Measurements from ENCODE around the gene TLK1.
A peak's percentile ranks its signal among the peaks of the same experiment; 100 is the strongest.

The TLK1 gene

DNA sequence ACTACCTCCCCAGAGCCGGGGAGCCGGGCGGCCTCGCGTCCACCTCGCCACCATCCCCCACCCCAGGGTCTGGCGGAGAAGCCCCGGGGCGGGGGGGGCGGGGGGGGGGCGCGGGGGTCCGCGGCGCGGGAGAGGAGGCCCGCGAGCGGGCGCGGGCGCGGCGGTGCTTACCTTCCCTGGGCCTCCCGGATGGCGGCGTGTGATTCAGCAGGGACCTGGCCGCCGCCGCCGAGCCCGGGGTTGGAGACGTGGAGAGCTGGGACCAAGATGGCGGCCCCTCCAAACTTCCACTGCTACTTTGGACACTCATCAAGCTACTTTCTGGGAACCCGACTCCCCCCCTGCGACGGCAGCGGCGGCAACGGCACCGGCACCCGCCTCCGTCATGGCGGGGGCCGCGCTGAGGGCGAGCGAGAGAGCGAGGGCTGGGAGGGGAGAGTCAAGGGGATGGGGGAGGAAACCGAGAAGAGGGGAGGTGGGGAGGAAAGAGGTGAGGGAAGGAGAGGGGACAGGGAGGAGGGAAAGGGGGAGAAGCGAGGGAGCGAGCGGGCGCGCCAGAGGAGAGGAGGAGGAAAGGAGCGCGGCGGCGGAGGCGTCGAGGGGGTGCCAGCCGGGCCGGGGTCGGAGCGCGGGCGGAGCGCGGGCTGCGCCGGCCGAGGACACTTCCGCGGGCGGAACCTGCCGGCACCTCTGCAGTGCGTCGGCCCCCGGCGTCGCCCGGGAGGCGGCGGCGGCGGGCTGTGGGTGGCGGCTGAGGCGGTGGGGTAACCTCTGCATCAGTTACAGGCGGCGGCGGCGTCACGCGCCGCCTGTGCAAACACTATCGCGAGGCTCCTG, at the start of gene TLK1:
TLK1 (minus strand) TSS at position 775 of the 837 bp plus-strand sequence; CDS start at position 310, 465 bp downstream.
- DNase-seq (ENCODE audit: low read depth), result peak; percentile 74

GRCh38 chr2:171210216-171210863, 49.6 kb upstream of the TLK1 start:
- DNase-seq (ENCODE audit: low read depth), result no peak

DNA sequence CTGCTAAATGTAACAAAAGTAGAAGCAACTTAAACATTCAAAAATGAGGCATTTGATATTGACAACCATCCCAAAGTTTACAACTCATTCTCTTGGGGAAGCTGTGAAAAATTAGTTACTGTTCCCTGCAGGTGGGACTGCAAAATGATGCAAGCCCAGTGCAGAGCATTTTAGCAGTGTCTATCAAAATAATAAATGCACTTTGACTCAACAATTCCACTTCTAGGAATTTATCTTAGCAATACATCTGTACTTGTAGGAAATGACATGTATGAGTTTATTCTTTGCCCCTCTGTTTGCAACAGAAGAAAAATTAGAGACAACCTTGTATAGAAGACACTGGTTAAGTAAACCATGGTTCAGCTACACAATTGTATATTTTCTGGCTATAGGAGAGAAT, 48.0 kb upstream of the TLK1 start:
- DNase-seq (ENCODE audit: low read depth), result no peak

- no peak for DNase-seq (ENCODE audit: low read depth)
Observed at GRCh38 chr2:171206422-171207115, 45.9 kb upstream of the TLK1 start.

DNA sequence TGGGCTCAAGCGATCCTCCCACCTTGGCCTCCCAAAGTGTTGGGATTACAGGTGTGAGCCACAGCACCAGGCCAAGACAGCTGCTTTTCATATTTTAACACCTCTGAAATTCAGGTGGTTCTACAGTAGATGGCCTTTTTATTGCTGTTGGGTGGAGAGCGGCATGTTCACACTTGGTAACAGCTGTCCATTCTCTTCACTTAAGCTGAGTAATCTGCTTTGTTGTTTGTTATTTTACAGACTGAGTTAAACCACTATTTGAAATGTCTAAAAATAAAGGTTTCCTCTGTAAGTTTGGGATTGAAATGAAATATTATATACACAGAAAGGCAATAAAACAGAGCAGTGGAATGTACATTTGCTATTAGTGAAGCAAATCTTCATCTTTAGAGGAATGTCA, 44.9 kb upstream of the TLK1 start:
- DNase-seq (ENCODE audit: low read depth), result no peak

GRCh38 chr2:171201767-171202166, 41.1 kb upstream of the TLK1 start:
- DNase-seq (ENCODE audit: low read depth), result no peak

DNA sequence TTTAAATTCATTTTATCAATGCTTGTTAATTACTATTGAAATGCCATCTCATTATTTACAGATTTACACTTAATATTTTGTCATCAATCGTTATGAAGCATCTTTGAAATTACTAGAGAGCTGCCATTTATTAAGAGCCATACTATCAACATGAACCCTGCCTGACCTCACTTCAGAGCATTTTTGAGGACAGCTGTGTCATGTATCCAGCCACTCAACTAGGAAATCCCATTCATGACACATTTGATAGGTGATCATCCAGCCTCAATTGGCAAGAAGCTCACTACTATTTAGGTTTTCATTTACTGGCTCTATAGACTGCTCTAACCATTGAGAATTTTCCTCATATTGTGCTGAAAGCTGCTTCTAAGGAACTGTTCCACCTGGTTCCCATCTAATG, 40.6 kb upstream of the TLK1 start:
- DNase-seq (ENCODE audit: low read depth), result no peak

DNA sequence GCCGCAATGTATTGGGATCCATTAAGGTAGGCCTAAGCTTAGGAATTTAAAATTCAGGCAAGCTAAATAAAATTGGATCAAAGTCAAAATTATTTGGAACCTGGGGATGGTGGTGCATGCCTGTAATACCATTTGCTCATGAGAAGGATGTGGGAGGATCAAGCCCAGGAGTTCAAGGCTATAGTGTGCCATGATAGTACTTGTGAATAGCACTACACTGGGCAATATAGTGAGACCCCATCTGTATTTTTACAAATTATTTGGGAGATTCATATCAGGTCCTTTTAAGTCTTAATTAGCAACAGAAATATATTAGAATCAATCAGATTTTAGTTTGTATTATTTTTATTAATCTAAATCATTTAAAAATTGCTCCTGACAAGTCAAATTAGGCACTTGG, 39.8 kb upstream of the TLK1 start:
- no peak for DNase-seq (ENCODE audit: low read depth)

DNA sequence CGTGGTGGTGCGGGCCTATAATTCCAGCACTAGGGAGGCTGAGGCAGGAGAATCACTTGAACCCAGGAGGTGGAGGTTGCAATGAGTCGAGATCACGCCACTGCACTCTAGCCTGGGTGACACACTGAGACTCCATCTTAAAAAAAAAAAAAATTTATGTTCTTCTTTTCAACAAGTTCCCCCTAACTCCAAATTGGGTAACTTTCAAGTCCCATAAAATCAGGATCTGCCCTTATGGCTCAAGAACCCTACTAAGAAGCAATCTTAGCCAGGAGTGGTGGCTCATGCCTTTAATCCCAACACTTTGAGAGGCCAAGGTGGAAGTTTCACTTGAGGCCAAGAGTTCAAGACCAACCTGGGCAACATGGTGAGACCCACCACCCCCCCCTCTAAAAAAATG, 30.3 kb upstream of the TLK1 start:
- no peak for DNase-seq (ENCODE audit: low read depth)

GRCh38 chr2:171187819-171188218, 27.1 kb upstream of the TLK1 start:
- DNase-seq (ENCODE audit: low read depth), result no peak

DNA sequence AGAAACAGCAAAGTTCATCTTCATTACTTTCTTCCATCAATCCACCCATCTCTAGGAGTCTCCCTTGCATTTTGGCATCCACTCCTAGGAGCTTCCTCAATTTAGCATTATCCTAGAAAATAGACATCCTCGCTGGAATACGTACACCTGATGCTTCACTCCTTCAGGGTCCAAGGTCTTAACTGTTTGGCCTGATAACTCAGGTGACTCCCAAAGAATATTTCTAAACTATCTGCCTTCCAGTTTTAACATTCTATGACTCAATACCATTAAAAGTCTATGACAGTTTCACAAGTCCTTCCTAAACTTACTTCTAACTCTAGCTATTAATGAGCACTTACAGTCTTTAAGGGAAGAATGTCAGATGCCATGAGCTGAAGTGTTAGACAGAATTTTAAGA, 26.5 kb upstream of the TLK1 start:
- no peak for DNase-seq (ENCODE audit: low read depth)

DNA sequence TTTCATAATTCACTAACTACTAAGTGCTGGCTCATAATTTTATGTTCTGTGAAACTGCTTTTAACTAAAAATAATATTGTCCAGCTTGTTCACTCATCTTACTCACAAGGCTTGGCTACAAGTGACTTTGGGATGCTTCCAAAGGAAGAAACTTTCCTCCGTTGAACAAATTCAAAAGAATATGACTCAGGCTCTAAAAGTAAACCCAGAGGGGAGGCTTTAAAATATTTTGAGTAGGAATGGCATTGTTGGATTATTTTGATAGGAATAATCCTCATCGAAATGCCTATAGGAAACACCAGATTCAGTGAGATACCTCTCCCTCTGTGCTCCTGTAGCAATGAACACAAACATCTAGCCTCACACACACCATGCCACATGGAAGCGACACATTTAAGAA, 25.2 kb upstream of the TLK1 start:
- peak; percentile 59 for DNase-seq (ENCODE audit: low read depth)

DNA sequence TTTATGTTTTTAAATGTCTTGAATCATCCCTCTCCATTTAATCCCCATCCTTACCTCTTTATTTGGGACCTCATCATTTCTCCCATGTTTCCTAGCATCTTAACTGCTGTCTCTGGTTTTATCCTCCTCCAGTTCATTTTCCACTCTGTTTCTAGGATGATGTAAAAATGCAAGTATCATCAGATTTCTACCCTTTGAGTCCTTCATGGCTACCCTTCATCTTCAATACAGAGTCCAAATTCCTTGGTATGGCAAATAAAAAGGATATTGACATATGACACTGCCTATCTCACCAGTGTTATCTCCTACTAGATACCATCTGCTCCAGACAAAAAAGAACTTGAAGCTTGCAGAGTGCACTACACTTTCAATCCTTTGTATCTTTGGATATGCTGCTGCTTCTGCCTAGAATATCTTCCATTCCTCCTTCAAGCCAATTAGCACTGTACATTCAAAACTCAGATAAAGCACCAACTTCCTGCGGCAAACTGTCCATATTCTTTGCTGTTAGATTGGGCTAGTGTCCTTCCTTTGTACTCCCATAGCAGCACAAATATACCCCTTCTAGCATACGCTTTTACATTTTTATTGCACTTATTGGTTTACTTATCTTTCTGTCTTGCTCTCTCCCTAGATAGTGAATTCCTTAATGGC, 24.6 kb upstream of the TLK1 start:
- no peak for DNase-seq (ENCODE audit: low read depth)

- no peak for DNase-seq (ENCODE audit: low read depth)
Observed at GRCh38 chr2:171181064-171182049, 20.7 kb upstream of the TLK1 start.

DNA sequence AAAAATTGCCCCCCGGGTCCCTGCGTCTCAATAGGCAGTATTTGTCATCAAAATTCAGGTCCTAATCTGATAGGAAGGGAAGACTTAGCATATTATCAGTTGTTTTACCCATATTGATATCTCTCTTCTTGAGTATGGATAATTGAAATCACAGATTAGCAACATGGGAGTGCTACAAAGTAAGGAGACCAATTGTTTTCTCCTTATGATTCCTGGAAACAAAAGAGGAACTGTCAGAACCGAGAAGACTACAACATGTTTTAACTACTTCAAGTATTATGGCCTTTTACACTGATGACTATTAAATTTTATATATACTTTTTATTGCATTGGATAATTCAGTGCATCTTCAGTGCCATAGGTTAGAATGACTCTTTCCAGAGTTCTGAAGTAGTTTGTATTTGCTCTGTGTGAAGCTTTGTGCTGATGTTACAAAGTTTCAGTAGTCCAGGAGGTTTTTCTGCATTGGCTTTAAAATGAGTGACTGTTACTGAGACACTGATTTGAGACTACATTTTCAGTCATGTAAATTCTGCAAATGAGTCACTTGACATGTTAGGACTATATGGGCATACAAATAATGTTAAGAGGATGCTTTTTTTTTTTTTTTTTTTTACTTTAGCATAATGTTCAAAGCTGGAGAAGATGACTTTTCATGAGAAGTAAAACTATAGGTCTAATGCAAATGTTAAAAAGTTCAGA, 19.7 kb upstream of the TLK1 start:
- no peak for DNase-seq (ENCODE audit: low read depth)

DNA sequence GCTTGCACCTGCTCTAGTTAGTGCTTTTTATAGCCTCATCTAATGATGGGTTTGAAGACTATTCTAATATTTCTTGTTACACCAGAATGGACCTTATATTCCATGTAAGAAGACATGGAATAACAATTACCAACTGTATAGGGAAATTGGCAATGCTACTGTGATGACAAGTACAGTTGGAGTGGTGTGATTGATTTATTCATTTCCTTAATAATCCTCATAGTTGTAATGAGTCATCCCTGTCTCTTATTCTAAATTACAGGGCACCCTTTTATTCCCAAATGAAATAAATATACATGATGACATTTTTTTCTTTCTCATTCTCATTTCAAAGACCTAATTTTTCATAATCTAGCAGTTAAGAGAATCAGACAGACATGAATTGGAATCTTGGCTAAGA, 18.3 kb upstream of the TLK1 start:
- DNase-seq (ENCODE audit: low read depth), result no peak

DNA sequence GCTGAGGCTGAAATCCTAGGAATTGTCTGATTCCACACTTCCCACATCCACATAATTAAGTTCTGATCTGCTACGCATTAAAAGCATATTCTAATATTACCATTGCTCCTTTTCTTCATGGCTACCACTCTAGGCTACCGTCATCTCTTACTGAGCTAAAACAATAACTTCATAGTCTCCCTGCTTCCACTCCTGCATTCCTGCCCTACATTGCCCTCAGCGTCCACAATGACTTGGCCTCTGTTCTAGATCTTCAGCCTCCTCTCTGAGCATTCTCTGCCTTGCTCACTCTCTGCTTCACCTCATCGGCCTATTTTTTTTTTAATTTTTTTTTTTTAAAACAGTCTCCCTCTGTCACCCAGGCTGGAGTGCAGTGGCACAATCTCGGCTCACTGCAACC, 15.8 kb upstream of the TLK1 start:
- DNase-seq (ENCODE audit: low read depth), result no peak

DNA sequence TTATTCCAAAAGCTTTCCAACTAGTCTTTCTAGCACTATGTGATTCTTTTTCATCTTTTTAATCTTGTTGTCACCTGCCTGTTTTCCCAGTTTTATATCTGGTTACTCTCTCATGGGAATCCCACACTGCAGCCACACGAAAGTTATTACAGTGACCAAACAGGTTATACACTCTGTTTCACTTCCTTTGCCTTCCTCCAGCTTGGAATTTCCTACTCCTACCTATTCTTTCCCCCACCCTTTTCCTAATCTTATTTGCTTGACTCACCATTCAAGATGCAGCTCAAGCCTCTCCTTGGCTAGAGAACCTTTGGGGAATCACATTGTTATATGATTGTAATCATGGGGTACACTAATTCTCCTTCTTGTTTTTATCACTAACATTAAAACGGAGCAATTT, 13.4 kb upstream of the TLK1 start:
- no peak for DNase-seq (ENCODE audit: low read depth)

DNA sequence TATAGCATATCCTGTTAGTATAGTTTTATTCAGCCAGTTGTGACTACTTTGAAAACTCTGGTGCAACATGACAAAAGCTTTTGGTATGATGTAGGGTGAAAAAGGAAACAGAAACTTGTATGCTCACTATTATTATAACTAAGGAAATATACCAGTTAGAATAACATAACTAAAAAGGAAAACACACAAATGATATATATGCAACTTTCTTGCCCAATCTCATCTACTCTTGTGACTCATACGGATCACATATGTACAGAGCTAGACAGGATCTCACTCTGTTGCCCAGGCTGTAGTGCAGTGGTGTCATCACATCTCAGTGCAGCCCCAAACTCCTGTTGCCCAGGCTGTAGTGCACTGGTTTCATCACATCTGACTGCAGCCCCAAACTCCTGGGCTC, 12.4 kb upstream of the TLK1 start:
- DNase-seq (ENCODE audit: low read depth), result peak; percentile 48

GRCh38 chr2:171171808-171172207, 11.1 kb upstream of the TLK1 start:
- no peak for DNase-seq (ENCODE audit: low read depth)

DNA sequence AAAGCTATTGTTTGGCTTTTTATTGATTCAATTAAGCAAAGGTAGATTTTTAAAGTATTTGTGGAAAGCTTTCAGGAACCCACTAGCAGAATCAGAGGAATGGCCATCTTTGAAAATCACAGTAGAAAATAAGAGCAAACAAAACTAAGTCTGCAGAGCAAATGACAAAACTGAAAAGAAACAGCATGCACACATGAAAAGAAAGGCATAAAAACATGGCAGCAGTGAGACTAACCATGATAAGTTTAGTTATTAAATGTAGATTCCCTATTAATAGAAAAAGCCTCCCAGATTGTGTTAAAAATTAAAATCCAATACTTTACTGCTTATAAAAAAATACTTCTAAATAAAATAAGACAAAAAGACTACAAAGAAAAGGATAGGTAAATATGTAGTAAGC, 9.1 kb upstream of the TLK1 start:
- no peak for DNase-seq (ENCODE audit: low read depth)
